Osteocyte (in vitro differentiated cells): ENCODE results near the gene DDX31. TPM values are rescaled to one million over a fixed set of nuclear protein-coding genes. Genes with fewer than 3 reads are reported as not detected.

Source experiments
- DNase-seq: peaks from one replicate; pipeline ENCODE4 v3.0.0; 2021; ENCODE audit warnings: mixed read lengths; ENCODE audit not compliant: unreplicated experiment; ENCODE audit errors: extremely low spot score
- H3K27ac Mint-ChIP-seq: one replicate; pipeline ENCODE4 v1.8.0; 2021; ENCODE audit warnings: mild to moderate bottlenecking, mixed read lengths; ENCODE audit not compliant: unreplicated experiment
- H3K27me3 Mint-ChIP-seq: one replicate; pipeline ENCODE4 v1.8.0; 2021; ENCODE audit warnings: mixed read lengths; ENCODE audit not compliant: unreplicated experiment
- H3K36me3 Mint-ChIP-seq: one replicate; pipeline ENCODE4 v1.8.0; 2021; ENCODE audit warnings: mixed read lengths; ENCODE audit not compliant: unreplicated experiment
- H3K4me1 Mint-ChIP-seq: one replicate; pipeline ENCODE4 v1.8.0; 2021; ENCODE audit warnings: mixed read lengths; ENCODE audit not compliant: unreplicated experiment
- H3K4me3 Mint-ChIP-seq: one replicate; pipeline ENCODE4 v1.8.0; 2021; ENCODE audit warnings: mild to moderate bottlenecking, moderate library complexity, mixed read lengths; ENCODE audit not compliant: unreplicated experiment
- H3K9me3 Mint-ChIP-seq: one replicate; pipeline ENCODE4 v1.8.0; 2021; ENCODE audit warnings: mixed read lengths; ENCODE audit not compliant: unreplicated experiment
- total RNA-seq: library from RNA; stranded (reverse); gene quantifications from 2 replicates; pipeline ENCODE4 v1.2.1, GENCODE V29; 2021
- TF ChIP-seq, protein P1 (sequence below): fragments of 200-600 bp; sonication (generic); IDR thresholded peaks from 2 replicates; pipeline ENCODE4 v1.5.0; 2021; ENCODE audit warnings: antibody characterized with exemption, mild to moderate bottlenecking, moderate library complexity

Gene DDX31
- total RNA-seq, 1 donor from 2014 or later, result 14.6 TPM

DNA sequence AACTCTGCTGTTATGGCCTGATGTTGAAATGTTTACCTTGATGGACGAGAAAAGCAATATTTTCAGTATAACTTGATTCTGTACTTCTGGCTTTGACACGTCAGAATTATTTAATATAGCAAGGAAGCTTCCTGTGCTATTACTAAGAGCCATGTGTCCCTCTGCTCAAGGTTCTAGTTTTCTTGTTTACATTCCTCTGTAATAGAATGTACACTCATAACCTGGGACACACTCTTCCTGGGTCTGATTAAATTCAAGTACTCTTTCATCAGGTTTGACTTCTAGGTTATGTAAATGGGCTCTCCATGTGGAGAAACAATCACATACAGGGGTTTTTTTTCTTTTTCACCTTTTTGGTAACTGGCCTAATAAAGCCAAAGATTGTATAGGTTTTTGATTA is 33.6 kb upstream of the DDX31 start:
- Mint-ChIP-seq H3K27ac (no peak overlapping the region), H3K4me1 (peaks cover 4% of the 10 kb centered on the region), H3K27me3 (peaks cover 15% of the 10 kb centered on the region), H3K9me3 (peaks cover 4% of the 10 kb centered on the region), H3K36me3 (no peaks in the 10 kb centered on the region), H3K4me3 (no peak overlapping the region)
- DNase-seq, result no peak
- TF ChIP-seq, protein P1, sequence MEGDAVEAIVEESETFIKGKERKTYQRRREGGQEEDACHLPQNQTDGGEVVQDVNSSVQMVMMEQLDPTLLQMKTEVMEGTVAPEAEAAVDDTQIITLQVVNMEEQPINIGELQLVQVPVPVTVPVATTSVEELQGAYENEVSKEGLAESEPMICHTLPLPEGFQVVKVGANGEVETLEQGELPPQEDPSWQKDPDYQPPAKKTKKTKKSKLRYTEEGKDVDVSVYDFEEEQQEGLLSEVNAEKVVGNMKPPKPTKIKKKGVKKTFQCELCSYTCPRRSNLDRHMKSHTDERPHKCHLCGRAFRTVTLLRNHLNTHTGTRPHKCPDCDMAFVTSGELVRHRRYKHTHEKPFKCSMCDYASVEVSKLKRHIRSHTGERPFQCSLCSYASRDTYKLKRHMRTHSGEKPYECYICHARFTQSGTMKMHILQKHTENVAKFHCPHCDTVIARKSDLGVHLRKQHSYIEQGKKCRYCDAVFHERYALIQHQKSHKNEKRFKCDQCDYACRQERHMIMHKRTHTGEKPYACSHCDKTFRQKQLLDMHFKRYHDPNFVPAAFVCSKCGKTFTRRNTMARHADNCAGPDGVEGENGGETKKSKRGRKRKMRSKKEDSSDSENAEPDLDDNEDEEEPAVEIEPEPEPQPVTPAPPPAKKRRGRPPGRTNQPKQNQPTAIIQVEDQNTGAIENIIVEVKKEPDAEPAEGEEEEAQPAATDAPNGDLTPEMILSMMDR, result no peak

DNA sequence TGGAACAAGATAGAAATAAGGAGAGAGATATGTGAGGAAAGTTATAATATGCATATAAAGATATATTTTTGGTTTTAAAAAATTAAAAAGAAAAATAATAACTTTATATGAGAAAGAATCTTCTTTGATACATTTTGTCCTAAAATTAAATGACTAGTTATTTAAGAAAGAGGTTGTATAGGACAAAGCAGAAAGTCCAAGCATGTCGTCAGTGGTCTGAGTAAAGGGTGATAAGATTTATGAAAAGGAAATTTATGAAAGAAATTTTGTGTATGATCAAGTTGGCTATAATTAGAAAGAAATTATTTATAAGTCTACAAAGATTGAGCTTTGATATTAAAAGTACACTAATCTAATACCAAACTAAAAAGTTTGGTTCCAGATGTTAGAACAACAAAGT is 32.5 kb upstream of the DDX31 start:
- TF ChIP-seq, protein P1, result no peak
- Mint-ChIP-seq H3K9me3 (peaks cover 13% of the 10 kb centered on the region), H3K36me3 (no peaks in the 10 kb centered on the region), H3K4me3 (no peak overlapping the region), H3K4me1 (peaks cover 4% of the 10 kb centered on the region), H3K27ac (no peak overlapping the region), H3K27me3 (peaks cover 15% of the 10 kb centered on the region)
- DNase-seq, result no peak

DNA sequence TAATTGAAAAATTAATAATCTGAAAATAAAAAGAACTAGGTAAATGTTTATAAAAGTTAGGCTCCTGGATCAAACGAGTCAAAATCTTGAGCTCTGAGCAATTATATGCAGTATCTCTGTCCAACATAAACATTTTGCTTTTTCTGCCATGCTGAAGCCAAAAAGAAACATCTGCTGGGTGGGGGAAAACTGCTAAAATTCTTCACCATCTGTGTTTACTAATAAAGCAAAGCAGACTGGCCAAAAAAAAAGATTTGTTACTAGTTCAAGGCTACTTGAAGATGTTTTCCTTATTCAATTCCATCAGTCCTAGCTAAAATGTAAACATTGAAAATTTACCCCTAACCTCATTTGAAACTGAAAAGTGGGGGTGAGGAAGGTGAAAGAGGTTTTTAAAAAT is 30.2 kb upstream of the DDX31 start:
- Mint-ChIP-seq H3K27ac (no peak overlapping the region), H3K9me3 (peaks cover 31% of the 10 kb centered on the region), H3K4me1 (peaks cover 4% of the 10 kb centered on the region), H3K36me3 (no peaks in the 10 kb centered on the region), H3K4me3 (no peak overlapping the region), H3K27me3 (peaks cover 9% of the 10 kb centered on the region)
- TF ChIP-seq, protein P1, result no peak
- DNase-seq, result no peak

DNA sequence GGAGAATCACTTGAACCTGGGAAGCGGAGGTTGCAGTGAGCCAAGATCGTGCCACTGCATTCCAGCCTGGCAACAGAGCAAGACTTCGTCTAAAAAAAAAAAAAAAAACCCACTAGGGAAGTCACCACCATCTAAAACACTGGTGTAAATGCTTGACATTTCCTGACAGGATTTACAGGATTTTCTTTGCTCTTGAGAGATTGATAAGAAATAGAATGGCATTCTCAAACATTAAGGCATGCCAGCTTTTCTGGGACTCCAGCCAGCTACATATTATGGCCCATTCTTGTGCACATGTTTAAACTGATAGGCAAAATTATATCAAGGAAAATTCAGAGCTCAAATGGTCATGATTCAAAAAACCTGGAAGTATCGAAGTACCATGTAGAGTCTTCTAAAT is 29.2 kb upstream of the DDX31 start:
- TF ChIP-seq, protein P1, result no peak

DNA sequence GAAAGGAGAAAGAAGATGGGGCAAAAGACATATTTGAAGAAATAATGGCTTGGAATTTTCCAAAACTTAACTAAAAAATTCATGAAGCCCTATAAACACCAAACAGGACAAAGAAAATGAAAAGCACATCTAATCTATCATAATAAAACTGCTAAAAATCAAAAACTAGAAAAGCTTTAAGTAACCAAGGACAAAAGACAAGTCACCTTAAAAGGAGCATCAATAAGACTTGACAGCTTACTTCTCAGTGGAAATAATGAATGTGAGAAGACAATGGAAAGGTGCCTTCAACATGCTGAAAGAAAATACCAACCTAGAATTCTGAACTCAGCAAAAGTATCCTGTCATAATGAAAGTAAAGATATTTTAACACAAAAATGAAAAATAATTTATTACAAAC is 27.4 kb upstream of the DDX31 start:
- Mint-ChIP-seq H3K9me3 (peaks cover 37% of the 10 kb centered on the region), H3K27me3 (no peaks in the 10 kb centered on the region), H3K4me3 (no peak overlapping the region), H3K4me1 (peaks cover 4% of the 10 kb centered on the region), H3K36me3 (peaks cover 15% of the 10 kb centered on the region), H3K27ac (no peak overlapping the region)
- TF ChIP-seq, protein P1, result no peak
- DNase-seq, result no peak

More for the DNA sequence above, 29.2 kb upstream of the DDX31 start:
- DNase-seq, result no peak
- Mint-ChIP-seq H3K36me3 (peaks cover 4% of the 10 kb centered on the region), H3K9me3 (peaks cover 37% of the 10 kb centered on the region), H3K27me3 (peaks cover 8% of the 10 kb centered on the region), H3K4me1 (peaks cover 4% of the 10 kb centered on the region), H3K27ac (no peak overlapping the region), H3K4me3 (no peak overlapping the region)
